Measurements from ENCODE around the gene YAE1. TPM values are rescaled to one million over a fixed set of nuclear protein-coding genes. Genes with fewer than 3 reads are reported as not detected.

The YAE1 gene
- total RNA-seq, 3 donors from 2014 or later = 19.8 to 24.2 (median 23.3) TPM

DNA sequence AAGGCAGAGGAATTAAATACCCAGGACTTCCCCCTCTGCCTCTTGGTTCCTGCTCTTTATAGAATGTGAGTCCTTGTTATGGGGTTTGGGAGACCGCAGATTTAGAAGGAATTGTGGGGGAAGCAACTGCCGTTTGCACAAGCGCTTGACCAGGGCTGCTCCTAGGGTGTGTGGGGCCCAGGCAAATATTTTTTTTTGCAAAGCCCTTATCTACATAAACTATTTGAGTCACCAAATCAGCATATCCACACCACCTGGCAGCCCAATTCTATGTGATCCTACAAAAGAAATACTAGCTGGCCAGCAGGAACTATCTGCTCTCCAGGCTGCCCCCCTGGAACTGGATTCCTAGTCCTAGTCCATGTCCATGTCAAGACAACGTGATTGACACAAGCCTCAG lies 33.4 kb upstream of the YAE1 start:
- peaks cover 12% of the 10 kb centered on the region for H3K4me1 ChIP-seq (ENCODE audit: low read depth)
- no peaks in the 10 kb centered on the region for H3K9me3 ChIP-seq
- no peak for TF ChIP-seq CTCF (IDR thresholded peaks at IDR 0.05)
- no peaks in the 10 kb centered on the region for H3K36me3 ChIP-seq (ENCODE audit: low read depth)
- intact Hi-C loops (cut with DNase I, micrococcal nuclease) = no loop called here
- DNase-seq (no peak), ATAC-seq (no peak)
- no peak overlapping the region for H3K4me3 ChIP-seq

- intact Hi-C loops (cut with DNase I, micrococcal nuclease) = no loop called here
- Histone ChIP-seq H3K9me3 (no peaks in the 10 kb centered on the region), H3K4me1 (ENCODE audit: low read depth) (peaks cover 12% of the 10 kb centered on the region), H3K36me3 (ENCODE audit: low read depth) (no peaks in the 10 kb centered on the region), H3K4me3 (no peak overlapping the region)
- ATAC-seq (no peak), DNase-seq (no peak)
- no peak for TF ChIP-seq CTCF (IDR thresholded peaks at IDR 0.05)
These were observed 31.6 kb upstream of the YAE1 start for GRCh38 chr7:39534599-39534998.

DNA sequence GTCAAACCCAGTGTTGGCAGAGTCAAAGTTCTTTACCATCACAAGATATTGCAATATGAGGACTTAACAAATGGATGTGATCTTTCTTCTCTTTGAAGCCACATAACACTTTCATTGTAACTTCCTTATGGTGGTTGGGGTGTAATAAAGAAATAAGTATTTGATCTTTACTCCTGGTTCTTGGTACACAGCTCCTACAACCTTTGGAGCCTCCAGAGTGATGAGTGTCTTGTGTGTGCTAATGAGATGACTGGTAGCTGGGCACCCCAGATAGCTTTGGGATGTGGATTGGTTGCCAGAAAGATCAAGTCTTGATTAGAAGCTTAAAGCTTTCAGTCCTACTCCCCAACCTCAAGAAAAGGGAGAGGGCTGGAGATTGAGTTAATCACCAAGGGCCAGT lies 31.1 kb upstream of the YAE1 start:
- Histone ChIP-seq H3K4me3 (no peak overlapping the region), H3K4me1 (ENCODE audit: low read depth) (peaks cover 15% of the 10 kb centered on the region), H3K36me3 (ENCODE audit: low read depth) (no peaks in the 10 kb centered on the region), H3K9me3 (no peaks in the 10 kb centered on the region)
- DNase-seq (peak in 1 of 3 donors; percentile 47), ATAC-seq (peak; percentile 89)
- intact Hi-C loops (cut with DNase I, micrococcal nuclease) = no loop called here
- TF ChIP-seq CTCF (IDR thresholded peaks at IDR 0.05) = no peak

- peaks cover 17% of the 10 kb centered on the region for H3K4me1 ChIP-seq (ENCODE audit: low read depth)
- DNase-seq = peak in 1 of 3 donors; percentile 27
- H3K4me3 ChIP-seq = no peak overlapping the region
- ATAC-seq = peak; percentile 65
- no peaks in the 10 kb centered on the region for H3K9me3 ChIP-seq
- intact Hi-C loops (cut with DNase I, micrococcal nuclease) = no loop called here
- no peaks in the 10 kb centered on the region for H3K36me3 ChIP-seq (ENCODE audit: low read depth)
- no peak for TF ChIP-seq CTCF (IDR thresholded peaks at IDR 0.05)
These were observed 30.5 kb upstream of the YAE1 start for GRCh38 chr7:39535720-39536119.

- intact Hi-C loops (cut with DNase I, micrococcal nuclease) = no loop called here
- no peak for ATAC-seq
- H3K9me3 ChIP-seq = no peaks in the 10 kb centered on the region
- H3K4me1 ChIP-seq (ENCODE audit: low read depth) = peaks cover 17% of the 10 kb centered on the region
- H3K36me3 ChIP-seq (ENCODE audit: low read depth) = no peaks in the 10 kb centered on the region
- TF ChIP-seq CTCF (IDR thresholded peaks at IDR 0.05) = no peak
- no peak for DNase-seq
- H3K4me3 ChIP-seq = no peak overlapping the region
These were observed 29.3 kb upstream of the YAE1 start for GRCh38 chr7:39536951-39537350.

- no peak for TF ChIP-seq CTCF (IDR thresholded peaks at IDR 0.05)
- ATAC-seq (no peak), DNase-seq (no peak)
- no peak overlapping the region for H3K4me3 ChIP-seq
- no peaks in the 10 kb centered on the region for H3K36me3 ChIP-seq (ENCODE audit: low read depth)
- peaks cover 17% of the 10 kb centered on the region for H3K4me1 ChIP-seq (ENCODE audit: low read depth)
- no peaks in the 10 kb centered on the region for H3K9me3 ChIP-seq
- intact Hi-C loops (cut with DNase I, micrococcal nuclease) = no loop called here
These were observed 26.4 kb upstream of the YAE1 start for GRCh38 chr7:39539816-39540215.

Data from mucosa of descending colon (tissue), 3 donors.